Transverse colon (tissue), 4 donors: ENCODE data around the gene KHDC3L.

Experiments
- EP300 ChIP-seq: sonication (generic); formaldehyde crosslinking; IDR thresholded peaks from one replicate; pipeline ENCODE4 v1.6.1; 2017; ENCODE audit warnings: antibody characterized with exemption, low read depth
- POLR2AphosphoS5 ChIP-seq, 3 donors: sonication (generic); formaldehyde crosslinking; IDR thresholded peaks; one replicate each; pipeline ENCODE4 v1.6.1; 2016; ENCODE audit warnings: antibody characterized with exemption in 3 of 3
- TF ChIP-seq, protein P1 (sequence below), 5 experiments: fragments of 200-600 bp in 3 of 5; fragments of 450-650 bp in 2 of 5; sonication (generic) in 3 of 5; IDR thresholded peaks; 1 replicate in 2 of 5; 2 replicates in 3 of 5; pipeline ENCODE4 v1.5.1; 2016 to 2017; ENCODE audit warnings: antibody characterized with exemption in 5 of 5, inconsistent platforms in 3 of 5, mild to moderate bottlenecking in 2 of 5, moderate library complexity in 1 of 5

DNA sequence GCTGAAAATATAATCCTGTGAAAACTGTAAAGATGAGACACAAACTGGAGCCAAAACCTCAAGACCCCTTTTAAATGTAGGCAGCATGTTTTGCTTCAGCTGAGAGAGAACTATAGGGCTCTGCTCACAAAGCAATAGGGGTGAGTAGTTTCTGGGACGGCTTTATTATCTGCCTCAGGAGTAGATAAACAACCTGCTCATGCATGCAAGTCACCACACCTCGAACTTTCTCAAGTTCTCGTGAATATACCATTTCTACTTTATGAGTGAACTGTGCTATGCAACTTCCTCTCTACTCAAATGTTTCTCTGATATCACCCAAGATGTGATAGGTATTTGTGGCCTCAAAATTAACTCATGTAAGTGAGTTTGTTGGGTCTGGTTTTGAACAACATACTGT is 14.8 kb downstream of the KHDC3L start:
- TF ChIP-seq, protein P1, sequence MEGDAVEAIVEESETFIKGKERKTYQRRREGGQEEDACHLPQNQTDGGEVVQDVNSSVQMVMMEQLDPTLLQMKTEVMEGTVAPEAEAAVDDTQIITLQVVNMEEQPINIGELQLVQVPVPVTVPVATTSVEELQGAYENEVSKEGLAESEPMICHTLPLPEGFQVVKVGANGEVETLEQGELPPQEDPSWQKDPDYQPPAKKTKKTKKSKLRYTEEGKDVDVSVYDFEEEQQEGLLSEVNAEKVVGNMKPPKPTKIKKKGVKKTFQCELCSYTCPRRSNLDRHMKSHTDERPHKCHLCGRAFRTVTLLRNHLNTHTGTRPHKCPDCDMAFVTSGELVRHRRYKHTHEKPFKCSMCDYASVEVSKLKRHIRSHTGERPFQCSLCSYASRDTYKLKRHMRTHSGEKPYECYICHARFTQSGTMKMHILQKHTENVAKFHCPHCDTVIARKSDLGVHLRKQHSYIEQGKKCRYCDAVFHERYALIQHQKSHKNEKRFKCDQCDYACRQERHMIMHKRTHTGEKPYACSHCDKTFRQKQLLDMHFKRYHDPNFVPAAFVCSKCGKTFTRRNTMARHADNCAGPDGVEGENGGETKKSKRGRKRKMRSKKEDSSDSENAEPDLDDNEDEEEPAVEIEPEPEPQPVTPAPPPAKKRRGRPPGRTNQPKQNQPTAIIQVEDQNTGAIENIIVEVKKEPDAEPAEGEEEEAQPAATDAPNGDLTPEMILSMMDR (IDR thresholded peaks at IDR 0.05), result no peak
- TF ChIP-seq POLR2AphosphoS5 (IDR thresholded peaks at IDR 0.05), result no peak
- no peak for TF ChIP-seq EP300
